GM19467 (cell line): ENCODE measurements around the gene MT1H.
"Not testable (repeated sequence)": the region's sequence is repeated elsewhere in the genome, so short reads cannot be mapped to it uniquely, and the experiment has no call there.

ENCODE experiments used
- ATAC-seq: cut with Tn5 transposase; IDR thresholded peaks from one replicate; pipeline ENCODE4 v1.9.1; 2021; ENCODE audit warnings: mild to moderate bottlenecking, moderate library complexity; ENCODE audit not compliant: unreplicated experiment

The MT1H gene

GRCh38 chr16:56711862-56712261, 42.2 kb downstream of the MT1H start:
- no peak for ATAC-seq

- ATAC-seq, result no peak
These were observed 44.2 kb downstream of the MT1H start for GRCh38 chr16:56713794-56714193.

GRCh38 chr16:56715126-56715525, 45.5 kb downstream of the MT1H start:
- no peak for ATAC-seq

GRCh38 chr16:56716761-56717160, 47.1 kb downstream of the MT1H start:
- ATAC-seq, result no peak

- not testable (repeated sequence) for ATAC-seq
These were observed 47.9 kb downstream of the MT1H start for GRCh38 chr16:56717532-56717931.
